OCI-LY1 (cell line): Measurements from ENCODE around the gene CHRND.

Experiments
- H2AFZ ChIP-seq: fragments of 200-600 bp; sonication (generic), shearing (Covaris generic); 2 replicates; pipeline ENCODE4 v1.6.0; 2014; ENCODE audit warnings: antibody characterized with exemption, mild to moderate bottlenecking, low read length
- H3F3A ChIP-seq: fragments of 200-600 bp; sonication (generic), shearing (Covaris generic); 2 replicates; pipeline ENCODE4 v1.6.0; 2014; ENCODE audit warnings: mild to moderate bottlenecking, antibody characterized with exemption, low read length, moderate library complexity; ENCODE audit not compliant: insufficient read depth
- H3K27ac ChIP-seq: fragments of 200-600 bp; sonication (generic); 2 replicates; pipeline ENCODE4 v1.5.1; 2014; ENCODE audit warnings: low read length, mixed run types, mild to moderate bottlenecking, low read depth; ENCODE audit not compliant: poor library complexity, severe bottlenecking
- H3K27me3 ChIP-seq: fragments of 200-600 bp; sonication (generic); 2 replicates; pipeline ENCODE4 v1.6.0; 2014; ENCODE audit warnings: antibody characterized with exemption, mild to moderate bottlenecking, low read length, moderate library complexity; ENCODE audit not compliant: insufficient read depth
- H3K36me3 ChIP-seq: fragments of 200-600 bp; sonication (generic); 2 replicates; pipeline ENCODE4 v1.6.1; 2014; ENCODE audit warnings: mild to moderate bottlenecking, antibody characterized with exemption, low read length, moderate library complexity, mixed read lengths; ENCODE audit not compliant: insufficient read depth
- H3K4me1 ChIP-seq: fragments of 200-600 bp; sonication (generic); 2 replicates; pipeline ENCODE4 v1.5.1; 2014; ENCODE audit warnings: mild to moderate bottlenecking, low read length, moderate library complexity; ENCODE audit not compliant: insufficient read depth, severe bottlenecking
- H3K4me2 ChIP-seq: fragments of 200-600 bp; sonication (generic), shearing (Covaris generic); 2 replicates; pipeline ENCODE4 v1.6.1; 2014; ENCODE audit warnings: low read length
- H3K4me3 ChIP-seq: fragments of 200-600 bp; sonication (generic); 2 replicates; pipeline ENCODE4 v1.5.1; 2014; ENCODE audit warnings: low read length, low read depth, mild to moderate bottlenecking, mixed read lengths; ENCODE audit not compliant: poor library complexity, severe bottlenecking
- H3K79me2 ChIP-seq: fragments of 200-600 bp; shearing (Covaris generic); 2 replicates; pipeline ENCODE4 v1.6.1; 2016; ENCODE audit warnings: mixed run types, low read length, mixed read lengths; ENCODE audit not compliant: insufficient read depth
- H3K9ac ChIP-seq: fragments of 200-600 bp; sonication (generic), shearing (Covaris generic); 2 replicates; pipeline ENCODE4 v1.6.1; 2014; ENCODE audit warnings: mild to moderate bottlenecking, low read length, mixed read lengths
- H3K9me2 ChIP-seq: fragments of 200-600 bp; sonication (generic), shearing (Covaris generic); 2 replicates; pipeline ENCODE4 v1.6.1; 2014; ENCODE audit warnings: low read depth, mild to moderate bottlenecking, low read length, mixed read lengths
- H3K9me3 ChIP-seq: fragments of 200-600 bp; shearing (Covaris generic); 2 replicates; pipeline ENCODE4 v1.6.1; 2014; ENCODE audit warnings: low read length, mixed read lengths
- H4K20me1 ChIP-seq: fragments of 200-600 bp; sonication (generic), shearing (Covaris generic); 2 replicates; pipeline ENCODE4 v1.6.0; 2016; ENCODE audit warnings: mild to moderate bottlenecking, low read length; ENCODE audit not compliant: insufficient read depth
- CTCF ChIP-seq: fragments of 200-600 bp; sonication (generic), shearing (Covaris generic); IDR thresholded peaks from 2 replicates; pipeline ENCODE4 v1.5.1; 2017; ENCODE audit warnings: mild to moderate bottlenecking, antibody characterized with exemption, low read length, moderate library complexity, mixed read lengths
- EZH2 ChIP-seq: fragments of 200-600 bp; sonication (generic), shearing (Covaris generic); IDR thresholded peaks from 2 replicates; pipeline ENCODE4 v1.8.0; 2017; ENCODE audit warnings: borderline replicate concordance, mixed run types, mild to moderate bottlenecking, antibody characterized with exemption, low read length, moderate library complexity, mixed read lengths

CHRND gene

GRCh38 chr2:232539298-232540231 is 13.6 kb downstream of the CHRND start, which contains the start of gene CHRNG:
CHRNG (plus strand) TSS chr2:232539692; CDS start chr2:232539748, 56 bp downstream.
- peaks cover 11% of the 10 kb centered on the region for H3K36me3 ChIP-seq
- H4K20me1 ChIP-seq: no peaks in the 10 kb centered on the region
- H3K4me3 ChIP-seq: no peak within 1 kb of the TSS
- no peaks in the 10 kb centered on the region for H3F3A ChIP-seq
- peaks cover 5% of the 10 kb centered on the region; the same call in 1 of the 2 replicates for H3K27me3 ChIP-seq
- H3K4me2 ChIP-seq: no peak within 1 kb of the TSS
- no peaks in the 10 kb centered on the region for H3K79me2 ChIP-seq
- no peaks in the 10 kb centered on the region for H3K9me2 ChIP-seq
- no peaks in the 10 kb centered on the region for H3K4me1 ChIP-seq
- no peak within 1 kb of the TSS for H2AFZ ChIP-seq
- H3K27ac ChIP-seq: no peak within 1 kb of the TSS
- no peak within 1 kb of the TSS for H3K9ac ChIP-seq
- no peak for TF ChIP-seq EZH2
- no peak for TF ChIP-seq CTCF
- H3K9me3 ChIP-seq: no peaks in the 10 kb centered on the region

GRCh38 chr2:232540441-232541041 is 14.6 kb downstream of the CHRND start:
- Histone ChIP-seq H3K9me2 (no peaks in the 10 kb centered on the region), H3K27me3 (peaks cover 5% of the 10 kb centered on the region; the same call in 1 of the 2 replicates), H4K20me1 (no peaks in the 10 kb centered on the region), H3K79me2 (no peaks in the 10 kb centered on the region), H3K4me2 (no peak overlapping the region), H3K27ac (no peak overlapping the region), H3K4me1 (no peaks in the 10 kb centered on the region), H3F3A (no peaks in the 10 kb centered on the region), H3K4me3 (no peak overlapping the region), H3K36me3 (peaks cover 13% of the 10 kb centered on the region), H3K9me3 (no peaks in the 10 kb centered on the region), H2AFZ (no peak overlapping the region), H3K9ac (no peak overlapping the region)
- TF ChIP-seq CTCF: no peak
- TF ChIP-seq EZH2: no peak

GRCh38 chr2:232541195-232541960 is 15.4 kb downstream of the CHRND start:
- Histone ChIP-seq H3K9me2 (no peaks in the 10 kb centered on the region), H3K36me3 (peaks cover 21% of the 10 kb centered on the region), H3K4me1 (no peaks in the 10 kb centered on the region), H3K79me2 (no peaks in the 10 kb centered on the region), H2AFZ (no peak overlapping the region), H4K20me1 (no peaks in the 10 kb centered on the region), H3K4me3 (no peak overlapping the region), H3K9ac (no peak overlapping the region), H3K4me2 (no peak overlapping the region), H3K27ac (no peak overlapping the region), H3F3A (no peaks in the 10 kb centered on the region), H3K9me3 (no peaks in the 10 kb centered on the region), H3K27me3 (no peaks in the 10 kb centered on the region)
- no peak for TF ChIP-seq EZH2
- TF ChIP-seq CTCF: no peak
